Prostate gland (tissue), 2 donors: ENCODE data around the gene KCNJ18. TPM values are rescaled to one million over a fixed set of nuclear protein-coding genes. Genes with fewer than 3 reads are reported as not detected.
A peak's percentile ranks its signal among the peaks of the same experiment; 100 is the strongest.
"Not testable (repeated sequence)": the region's sequence is repeated elsewhere in the genome, so short reads cannot be mapped to it uniquely, and the experiment has no call there.

Experiments
- DNase-seq: peaks from one replicate; pipeline ENCODE4 v3.0.0-alpha.2; 2019; ENCODE audit warnings: low spot score
- H3K27ac ChIP-seq, 2 donors: fragments of 200-600 bp; sonication (generic); 2 replicates each; pipeline ENCODE4 v1.5.1; 2017 to 2019
- H3K27me3 ChIP-seq: fragments of 200-600 bp; sonication (generic); replicated peaks from 2 replicates; pipeline ENCODE4 v1.5.1; 2019; ENCODE audit not compliant: insufficient read depth
- H3K36me3 ChIP-seq, 2 donors: fragments of 200-600 bp; sonication (generic); 1 replicate in 1 of 2; 2 replicates in 1 of 2; pipeline versions ENCODE4 v1.5.1 to v1.8.1; 2017 to 2019
- H3K4me1 ChIP-seq: fragments of 200-600 bp; sonication (generic); replicated peaks from 2 replicates; pipeline ENCODE4 v1.5.1; 2019
- H3K4me3 ChIP-seq, 2 donors: fragments of 200-600 bp; sonication (generic); 2 replicates each; pipeline ENCODE4 v1.5.1; 2017 to 2019
- H3K9me3 ChIP-seq: fragments of 200-600 bp; sonication (generic); 2 replicates; pipeline ENCODE4 v1.5.1; 2017
- CTCF ChIP-seq, 4 experiments: fragments of 200-600 bp in 2 of 4; fragments of 450-650 bp in 2 of 4; sonication (generic) in 2 of 4; IDR thresholded peaks; 1 replicate in 3 of 4; 2 replicates in 1 of 4; pipeline ENCODE4 v1.5.1; 2016 to 2019; ENCODE audit warnings: antibody characterized with exemption in 4 of 4, mild to moderate bottlenecking in 2 of 4, moderate library complexity in 2 of 4
- POLR2A ChIP-seq: fragments of 450-650 bp; IDR thresholded peaks from one replicate; pipeline ENCODE4 v1.6.1; 2016; ENCODE audit warnings: antibody characterized with exemption, mild to moderate bottlenecking
- POLR2AphosphoS5 ChIP-seq: sonication (generic); formaldehyde crosslinking; IDR thresholded peaks from one replicate; pipeline ENCODE4 v1.6.1; 2017; ENCODE audit warnings: antibody characterized with exemption
- WGBS: methylation state at CpG from one replicate; pipeline ENCODE4 v1.1.5; 2018; 5-methylcytosine and 5-hydroxymethylcytosine counted together
- intact Hi-C: fragments of 100-400 bp; cut with DNase I; formaldehyde crosslinking; loops from one replicate; pipeline ENCODE4 v1.14.2; 2022
- total RNA-seq, 2 donors: library from RNA; depleted of rRNA; stranded (reverse); fragments of >200 nt; gene quantifications; one replicate each; pipeline ENCODE4 v1.1.0, GENCODE V29; 2016

Gene KCNJ18
- total RNA-seq, 2 donors from 2014 or later: not detected

GRCh38 chr17:21674242-21674731, 18.0 kb upstream of the KCNJ18 start:
- H3K9me3 ChIP-seq: no peaks in the 10 kb centered on the region
- H3K27me3 ChIP-seq: no peaks in the 10 kb centered on the region
- no peak overlapping the region for H3K27ac ChIP-seq
- no peaks in the 10 kb centered on the region for H3K4me1 ChIP-seq
- no peak for TF ChIP-seq POLR2A
- no peak for TF ChIP-seq POLR2AphosphoS5
- no peak for TF ChIP-seq CTCF (IDR thresholded peaks at IDR 0.05)
- no peaks in the 10 kb centered on the region for H3K36me3 ChIP-seq
- no peak for DNase-seq
- 92% methylated on average over 43 of the region's 43 CpGs for WGBS
- intact Hi-C loops: no loop called here
- no peak overlapping the region for H3K4me3 ChIP-seq

DNA sequence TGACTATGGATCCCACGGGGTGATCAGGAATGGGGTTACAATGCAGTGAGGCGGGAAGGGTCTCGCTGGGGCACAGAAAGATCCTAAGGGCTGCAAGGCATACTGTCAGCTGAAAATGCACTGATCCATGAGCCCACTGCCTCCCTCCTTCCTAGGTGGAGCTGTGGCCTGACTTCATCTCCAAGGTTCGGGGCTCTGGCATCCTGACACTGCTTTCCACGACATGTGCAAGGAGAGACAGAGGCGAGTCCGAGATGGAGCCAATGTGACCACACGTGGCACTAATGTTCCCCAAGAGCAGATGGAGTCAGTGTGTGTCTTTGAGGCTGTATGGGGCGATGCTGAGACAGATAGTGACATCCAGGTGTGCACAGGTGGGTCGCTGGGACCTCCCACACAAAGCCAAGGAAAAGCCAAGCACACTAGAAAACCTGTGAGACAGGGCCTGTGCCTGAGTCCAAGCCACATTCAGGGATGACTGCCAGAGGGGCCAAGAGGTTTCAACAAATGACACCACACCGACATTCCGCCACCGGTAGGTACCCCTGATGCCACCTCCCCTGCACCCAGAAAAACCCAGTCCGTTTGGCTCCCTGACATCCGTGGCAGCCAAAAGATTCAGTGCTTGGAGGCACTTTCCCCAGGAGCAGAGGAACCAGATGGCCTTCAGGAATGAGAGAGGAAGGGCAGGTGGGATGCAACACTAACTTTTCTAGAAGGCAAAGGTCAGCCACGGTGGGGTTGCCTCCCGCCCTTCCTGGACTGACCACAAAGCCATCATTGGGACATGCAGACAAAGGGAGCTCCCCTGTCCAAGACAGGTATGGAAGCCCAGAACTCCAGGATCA, 17.2 kb upstream of the KCNJ18 start:
- H3K27ac ChIP-seq, H3K9me3 ChIP-seq, H3K27me3 ChIP-seq, DNase-seq, H3K4me1 ChIP-seq, H3K36me3 ChIP-seq, intact Hi-C loops, H3K4me3 ChIP-seq: not testable (repeated sequence)
- WGBS: 85% methylated on average over 17 of the region's 17 CpGs

- DNase-seq, H3K4me3 ChIP-seq, H3K36me3 ChIP-seq, H3K27me3 ChIP-seq, H3K27ac ChIP-seq, intact Hi-C loops, H3K4me1 ChIP-seq, H3K9me3 ChIP-seq: not testable (repeated sequence)
- 78% methylated on average over 3 of the region's 3 CpGs for WGBS
Observed at GRCh38 chr17:21675739-21676130, 16.6 kb upstream of the KCNJ18 start.

GRCh38 chr17:21676281-21677111, 15.8 kb upstream of the KCNJ18 start:
- Histone ChIP-seq H3K27me3 (no peaks in the 10 kb centered on the region), H3K4me1 (no peaks in the 10 kb centered on the region), H3K4me3 (no peak overlapping the region), H3K36me3 (no peaks in the 10 kb centered on the region), H3K9me3 (no peaks in the 10 kb centered on the region), H3K27ac (no peak overlapping the region)
- TF ChIP-seq CTCF (IDR thresholded peaks at IDR 0.05): no peak
- TF ChIP-seq POLR2AphosphoS5: no peak
- no peak for TF ChIP-seq POLR2A
- 81% methylated on average over 30 of the region's 30 CpGs for WGBS
- peak; percentile 22 for DNase-seq
- intact Hi-C loops: no loop called here

GRCh38 chr17:21677126-21677910, 15.0 kb upstream of the KCNJ18 start:
- no peak overlapping the region for H3K4me3 ChIP-seq
- TF ChIP-seq POLR2AphosphoS5: no peak
- no peak for TF ChIP-seq CTCF (IDR thresholded peaks at IDR 0.05)
- no peak for TF ChIP-seq POLR2A
- no peak for DNase-seq
- WGBS: 74% methylated on average over 15 of the region's 15 CpGs
- no peaks in the 10 kb centered on the region for H3K9me3 ChIP-seq
- no peak overlapping the region for H3K27ac ChIP-seq
- no peaks in the 10 kb centered on the region for H3K4me1 ChIP-seq
- no peaks in the 10 kb centered on the region for H3K27me3 ChIP-seq
- intact Hi-C loops: no loop called here
- H3K36me3 ChIP-seq: no peaks in the 10 kb centered on the region
